Activated T-cell treated with anti-CD3 and anti-CD28 coated beads, Interleukin-2, amount 50 U/mL, for 72 hours (primary cell): ENCODE results near the gene CARMIL1. TPM values are rescaled to one million over a fixed set of nuclear protein-coding genes. Genes with fewer than 3 reads are reported as not detected.

Experiments
- ATAC-seq, 2 donors: fragments of 150-1000 bp; cut with Tn5 transposase; replicated peaks in 1 of 2; 2 replicates each; pipeline ENCODE4 v1.10.0; 2021; ENCODE audit warnings: moderate library complexity in 2 of 2, mild to moderate bottlenecking in 1 of 2
- DNase-seq, 2 donors: peaks; one replicate each; pipeline ENCODE4 v3.0.0; 2021 to 2022; ENCODE audit warnings: mixed read lengths in 1 of 2
- H3K27ac Mint-ChIP-seq: one replicate; pipeline ENCODE4 v1.8.0; 2022; ENCODE audit warnings: mild to moderate bottlenecking, moderate library complexity, mixed read lengths
- H3K27me3 Mint-ChIP-seq: one replicate; pipeline ENCODE4 v1.8.0; 2022; ENCODE audit warnings: low read depth, mixed read lengths
- H3K36me3 Mint-ChIP-seq, 2 donors: one replicate each; pipeline ENCODE4 v1.8.0; 2022; ENCODE audit warnings: mixed read lengths in 2 of 2, mild to moderate bottlenecking in 1 of 2; ENCODE audit not compliant: insufficient read depth in 2 of 2
- H3K4me1 Mint-ChIP-seq: one replicate; pipeline ENCODE4 v1.8.0; 2022; ENCODE audit warnings: low read depth, mixed read lengths
- H3K4me3 Mint-ChIP-seq, 2 donors: one replicate each; pipeline ENCODE4 v1.8.0; 2022; ENCODE audit warnings: mild to moderate bottlenecking in 2 of 2, mixed read lengths in 2 of 2, moderate library complexity in 2 of 2
- H3K9me3 Mint-ChIP-seq, 2 donors: one replicate each; pipeline ENCODE4 v1.8.0; 2022; ENCODE audit warnings: mixed read lengths in 2 of 2
- total RNA-seq, 2 donors: library from RNA; stranded (reverse); gene quantifications; one replicate each; pipeline ENCODE4 v1.2.3, GENCODE V29; 2022

Gene CARMIL1
- total RNA-seq, 2 donors from 2014 or later: 5.0 to 5.6 TPM

GRCh38 chr6:25384234-25384633 is 105.1 kb downstream of the CARMIL1 start:
- Mint-ChIP-seq H3K4me1 (peaks cover 26% of the 10 kb centered on the region), H3K27me3 (no peaks in the 10 kb centered on the region)
- DNase-seq: no peak

GRCh38 chr6:25384967-25385366 is 105.8 kb downstream of the CARMIL1 start:
- no peaks in the 10 kb centered on the region for H3K27me3 Mint-ChIP-seq
- H3K36me3 Mint-ChIP-seq: no peaks in the 10 kb centered on the region
- H3K4me3 Mint-ChIP-seq: no peak overlapping the region
- peaks cover 30% of the 10 kb centered on the region for H3K4me1 Mint-ChIP-seq
- DNase-seq (no peak), ATAC-seq (no peak)
- H3K9me3 Mint-ChIP-seq: no peaks in the 10 kb centered on the region
- no peak overlapping the region for H3K27ac Mint-ChIP-seq

More at GRCh38 chr6:25384234-25384633, 105.1 kb downstream of the CARMIL1 start:
- no peaks in the 10 kb centered on the region for H3K36me3 Mint-ChIP-seq
- H3K27ac Mint-ChIP-seq: no peak overlapping the region
- no peak for ATAC-seq
- no peaks in the 10 kb centered on the region for H3K9me3 Mint-ChIP-seq
- H3K4me3 Mint-ChIP-seq: no peak overlapping the region

GRCh38 chr6:25387483-25387882 is 108.3 kb downstream of the CARMIL1 start:
- no peak overlapping the region for H3K27ac Mint-ChIP-seq
- peaks cover 36% of the 10 kb centered on the region for H3K4me1 Mint-ChIP-seq
- H3K36me3 Mint-ChIP-seq: no peaks in the 10 kb centered on the region
- H3K9me3 Mint-ChIP-seq: no peaks in the 10 kb centered on the region
- no peak overlapping the region for H3K4me3 Mint-ChIP-seq
- no peaks in the 10 kb centered on the region for H3K27me3 Mint-ChIP-seq
- no peak for ATAC-seq
- DNase-seq: no peak

- H3K4me3 Mint-ChIP-seq: no peak overlapping the region
- no peaks in the 10 kb centered on the region for H3K9me3 Mint-ChIP-seq
- ATAC-seq: no peak
- peaks cover 36% of the 10 kb centered on the region for H3K4me1 Mint-ChIP-seq
- no peak overlapping the region for H3K27ac Mint-ChIP-seq
- no peaks in the 10 kb centered on the region for H3K27me3 Mint-ChIP-seq
- no peaks in the 10 kb centered on the region for H3K36me3 Mint-ChIP-seq
- DNase-seq: no peak
Observed at GRCh38 chr6:25387911-25388310, 108.7 kb downstream of the CARMIL1 start.

GRCh38 chr6:25388776-25389175 is 109.6 kb downstream of the CARMIL1 start:
- Mint-ChIP-seq H3K9me3 (no peaks in the 10 kb centered on the region), H3K36me3 (no peaks in the 10 kb centered on the region), H3K27ac (peak overlapping the region; percentile 45), H3K4me1 (peaks cover 36% of the 10 kb centered on the region), H3K4me3 (peak overlapping the region in 1 of 2 donors; percentile 8), H3K27me3 (no peaks in the 10 kb centered on the region)
- DNase-seq (no peak), ATAC-seq (peak in 1 of 2 donors; percentile 62)

GRCh38 chr6:25389471-25389870 is 110.3 kb downstream of the CARMIL1 start:
- H3K36me3 Mint-ChIP-seq: peaks cover 0 to 1% of the 10 kb centered on the region in 2 donors
- peak; percentile 46 to 62 for ATAC-seq
- no peaks in the 10 kb centered on the region for H3K9me3 Mint-ChIP-seq
- no peaks in the 10 kb centered on the region for H3K27me3 Mint-ChIP-seq
- peaks cover 36% of the 10 kb centered on the region for H3K4me1 Mint-ChIP-seq
- peak overlapping the region; percentile 45 for H3K27ac Mint-ChIP-seq
- no peak for DNase-seq
- peak overlapping the region in 1 of 2 donors; percentile 4 for H3K4me3 Mint-ChIP-seq

- peaks cover 0 to 1% of the 10 kb centered on the region in 2 donors for H3K36me3 Mint-ChIP-seq
- H3K4me1 Mint-ChIP-seq: peaks cover 25% of the 10 kb centered on the region
Observed at GRCh38 chr6:25392372-25392771, 113.2 kb downstream of the CARMIL1 start.

GRCh38 chr6:25395731-25396130 is 116.6 kb downstream of the CARMIL1 start:
- Mint-ChIP-seq H3K9me3 (no peaks in the 10 kb centered on the region), H3K36me3 (peaks cover 0 to 1% of the 10 kb centered on the region in 2 donors), H3K4me3 (no peak overlapping the region), H3K4me1 (peaks cover 5% of the 10 kb centered on the region), H3K27ac (no peak overlapping the region), H3K27me3 (no peaks in the 10 kb centered on the region)
- no peak for ATAC-seq
- DNase-seq: no peak

More at GRCh38 chr6:25392372-25392771, 113.2 kb downstream of the CARMIL1 start:
- no peaks in the 10 kb centered on the region for H3K9me3 Mint-ChIP-seq
- DNase-seq: no peak
- no peak for ATAC-seq
- no peaks in the 10 kb centered on the region for H3K27me3 Mint-ChIP-seq
- H3K4me3 Mint-ChIP-seq: no peak overlapping the region
- H3K27ac Mint-ChIP-seq: no peak overlapping the region

GRCh38 chr6:25397406-25397805 is 118.2 kb downstream of the CARMIL1 start:
- Mint-ChIP-seq H3K27ac (no peak overlapping the region), H3K27me3 (no peaks in the 10 kb centered on the region), H3K36me3 (peaks cover 0 to 1% of the 10 kb centered on the region in 2 donors), H3K9me3 (no peaks in the 10 kb centered on the region), H3K4me3 (no peak overlapping the region), H3K4me1 (no peaks in the 10 kb centered on the region)
- DNase-seq (no peak), ATAC-seq (no peak)

- Mint-ChIP-seq H3K36me3 (no peaks in the 10 kb centered on the region), H3K27me3 (no peaks in the 10 kb centered on the region), H3K9me3 (no peaks in the 10 kb centered on the region), H3K4me3 (no peak overlapping the region), H3K4me1 (no peaks in the 10 kb centered on the region), H3K27ac (no peak overlapping the region)
- DNase-seq (no peak), ATAC-seq (no peak)
Observed at GRCh38 chr6:25399885-25400284, 120.7 kb downstream of the CARMIL1 start.

- H3K27me3 Mint-ChIP-seq: no peaks in the 10 kb centered on the region
- DNase-seq (no peak), ATAC-seq (no peak)
- H3K4me3 Mint-ChIP-seq: no peak overlapping the region
- H3K27ac Mint-ChIP-seq: no peak overlapping the region
- H3K9me3 Mint-ChIP-seq: no peaks in the 10 kb centered on the region
- no peaks in the 10 kb centered on the region for H3K4me1 Mint-ChIP-seq
- H3K36me3 Mint-ChIP-seq: no peaks in the 10 kb centered on the region
Observed at GRCh38 chr6:25401711-25402110, 122.5 kb downstream of the CARMIL1 start.

- Mint-ChIP-seq H3K27ac (no peak overlapping the region), H3K27me3 (no peaks in the 10 kb centered on the region), H3K4me1 (no peaks in the 10 kb centered on the region), H3K36me3 (no peaks in the 10 kb centered on the region), H3K9me3 (no peaks in the 10 kb centered on the region), H3K4me3 (no peak overlapping the region)
- DNase-seq (no peak), ATAC-seq (no peak)
Observed at GRCh38 chr6:25402125-25402524, 123.0 kb downstream of the CARMIL1 start.

- H3K9me3 Mint-ChIP-seq: no peaks in the 10 kb centered on the region
- no peak overlapping the region for H3K4me3 Mint-ChIP-seq
- no peak overlapping the region for H3K27ac Mint-ChIP-seq
- no peak for DNase-seq
- no peak for ATAC-seq
- H3K4me1 Mint-ChIP-seq: no peaks in the 10 kb centered on the region
- no peaks in the 10 kb centered on the region for H3K36me3 Mint-ChIP-seq
- no peaks in the 10 kb centered on the region for H3K27me3 Mint-ChIP-seq
Observed at GRCh38 chr6:25403150-25403549, 124.0 kb downstream of the CARMIL1 start.

- Mint-ChIP-seq H3K27ac (no peak overlapping the region), H3K27me3 (no peaks in the 10 kb centered on the region), H3K9me3 (no peaks in the 10 kb centered on the region), H3K4me3 (no peak overlapping the region), H3K4me1 (no peaks in the 10 kb centered on the region), H3K36me3 (no peaks in the 10 kb centered on the region)
- ATAC-seq (no peak), DNase-seq (no peak)
Observed at GRCh38 chr6:25404091-25404490, 124.9 kb downstream of the CARMIL1 start.
